Lower lobe of right lung (tissue), 2 donors: ENCODE measurements around the gene VAC14. TPM values are rescaled to one million over a fixed set of nuclear protein-coding genes. Genes with fewer than 3 reads are reported as not detected.

ENCODE experiments used
- ATAC-seq, 2 donors: fragments of 200-7000 bp; cut with Tn5 transposase; one replicate each; pipeline ENCODE4 v1.9.1; 2020 to 2022; ENCODE audit warnings: mild to moderate bottlenecking in 2 of 2, moderate library complexity in 2 of 2
- DNase-seq: peaks from one replicate; pipeline ENCODE4 v3.0.0-alpha.2; 2020
- H3K27ac ChIP-seq: fragments of 200-600 bp; one replicate; pipeline ENCODE4 v1.8.0; 2022
- H3K27me3 ChIP-seq: fragments of 200-600 bp; one replicate; pipeline ENCODE4 v1.8.0; 2022; ENCODE audit warnings: low read depth
- H3K36me3 ChIP-seq: fragments of 200-600 bp; one replicate; pipeline ENCODE4 v1.8.0; 2022; ENCODE audit warnings: mild to moderate bottlenecking
- H3K4me1 ChIP-seq: fragments of 200-600 bp; one replicate; pipeline ENCODE4 v1.8.0; 2022
- H3K4me3 ChIP-seq: fragments of 200-600 bp; one replicate; pipeline ENCODE4 v1.8.0; 2022; ENCODE audit warnings: mild to moderate bottlenecking
- H3K9me3 ChIP-seq: fragments of 200-600 bp; one replicate; pipeline ENCODE4 v1.8.0; 2022
- intact Hi-C: fragments of 100-400 bp; cut with DNase I; formaldehyde crosslinking; loops from one replicate; pipeline ENCODE4 v1.11.0; 2022
- total RNA-seq: library from RNA; stranded (reverse); fragmentation: NEBNext Ultra II Directional; extraction: Animal tissue kit (Norgen Biotek cat#: 25700); gene quantifications from one replicate; pipeline ENCODE4 v1.2.1, GENCODE V29; 2021
- TF ChIP-seq, protein P1 (sequence below): fragments of 200-600 bp; IDR thresholded peaks from one replicate; pipeline ENCODE4 v1.8.0; 2022; ENCODE audit warnings: antibody characterized with exemption, mild to moderate bottlenecking
- donor health status: DM: no; HTN: yes; CAD: no; lungs with severe emphysema.

VAC14 gene
- total RNA-seq, 1 donor from 2014 or later = 49.1 TPM

DNA sequence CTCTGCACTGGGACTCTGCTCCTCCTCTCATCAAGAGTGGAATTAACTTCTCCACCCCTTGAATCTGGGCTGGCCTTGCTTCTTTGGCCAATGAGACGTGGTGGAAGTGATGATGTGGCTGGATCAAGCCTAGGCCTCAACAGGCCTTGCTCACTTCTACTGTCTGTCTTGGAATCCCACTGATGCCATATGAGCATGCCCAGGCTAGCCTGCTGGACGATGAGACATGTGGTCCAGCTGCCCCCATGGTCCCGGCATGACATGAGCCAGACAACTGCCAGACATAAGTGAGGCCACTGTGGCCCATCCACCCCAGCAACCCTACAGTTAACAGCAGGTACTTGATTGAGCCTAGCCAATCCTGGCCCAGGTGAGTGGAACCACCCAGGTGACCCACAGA lies 18.7 kb downstream of the VAC14 start:
- DNase-seq (no peak), ATAC-seq (no peak)
- intact Hi-C loops = no loop called here
- TF ChIP-seq, protein P1, sequence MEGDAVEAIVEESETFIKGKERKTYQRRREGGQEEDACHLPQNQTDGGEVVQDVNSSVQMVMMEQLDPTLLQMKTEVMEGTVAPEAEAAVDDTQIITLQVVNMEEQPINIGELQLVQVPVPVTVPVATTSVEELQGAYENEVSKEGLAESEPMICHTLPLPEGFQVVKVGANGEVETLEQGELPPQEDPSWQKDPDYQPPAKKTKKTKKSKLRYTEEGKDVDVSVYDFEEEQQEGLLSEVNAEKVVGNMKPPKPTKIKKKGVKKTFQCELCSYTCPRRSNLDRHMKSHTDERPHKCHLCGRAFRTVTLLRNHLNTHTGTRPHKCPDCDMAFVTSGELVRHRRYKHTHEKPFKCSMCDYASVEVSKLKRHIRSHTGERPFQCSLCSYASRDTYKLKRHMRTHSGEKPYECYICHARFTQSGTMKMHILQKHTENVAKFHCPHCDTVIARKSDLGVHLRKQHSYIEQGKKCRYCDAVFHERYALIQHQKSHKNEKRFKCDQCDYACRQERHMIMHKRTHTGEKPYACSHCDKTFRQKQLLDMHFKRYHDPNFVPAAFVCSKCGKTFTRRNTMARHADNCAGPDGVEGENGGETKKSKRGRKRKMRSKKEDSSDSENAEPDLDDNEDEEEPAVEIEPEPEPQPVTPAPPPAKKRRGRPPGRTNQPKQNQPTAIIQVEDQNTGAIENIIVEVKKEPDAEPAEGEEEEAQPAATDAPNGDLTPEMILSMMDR = no peak
- Histone ChIP-seq H3K9me3 (no peaks in the 10 kb centered on the region), H3K27ac (no peak overlapping the region), H3K36me3 (peaks cover 94% of the 10 kb centered on the region), H3K4me1 (no peaks in the 10 kb centered on the region), H3K4me3 (no peak overlapping the region), H3K27me3 (no peaks in the 10 kb centered on the region)

DNA sequence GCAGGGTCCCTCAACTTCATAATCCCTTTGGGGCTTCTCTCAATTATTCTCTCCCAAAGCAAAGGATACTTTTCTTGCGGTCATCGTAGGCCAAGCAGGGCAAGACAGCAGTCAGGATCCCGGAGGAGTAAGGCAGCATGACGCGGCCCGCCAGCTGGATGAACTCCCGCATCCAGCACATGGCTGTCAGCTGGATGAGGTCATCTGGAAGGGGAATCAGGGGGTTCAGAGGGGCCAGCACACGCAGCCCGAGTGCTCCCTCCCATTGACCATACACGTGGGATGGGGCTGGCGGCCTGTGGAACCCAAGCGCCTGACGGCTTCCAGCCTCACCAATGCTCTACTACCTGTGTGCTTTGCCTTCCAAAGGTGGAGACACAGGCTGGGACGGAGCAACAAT lies 19.2 kb downstream of the VAC14 start:
- Histone ChIP-seq H3K36me3 (peaks cover 97% of the 10 kb centered on the region), H3K27me3 (no peaks in the 10 kb centered on the region), H3K4me3 (no peak overlapping the region), H3K9me3 (no peaks in the 10 kb centered on the region), H3K4me1 (no peaks in the 10 kb centered on the region), H3K27ac (no peak overlapping the region)
- intact Hi-C loops = no loop called here
- DNase-seq = no peak
- TF ChIP-seq, protein P1 = no peak
- ATAC-seq = no peak

DNA sequence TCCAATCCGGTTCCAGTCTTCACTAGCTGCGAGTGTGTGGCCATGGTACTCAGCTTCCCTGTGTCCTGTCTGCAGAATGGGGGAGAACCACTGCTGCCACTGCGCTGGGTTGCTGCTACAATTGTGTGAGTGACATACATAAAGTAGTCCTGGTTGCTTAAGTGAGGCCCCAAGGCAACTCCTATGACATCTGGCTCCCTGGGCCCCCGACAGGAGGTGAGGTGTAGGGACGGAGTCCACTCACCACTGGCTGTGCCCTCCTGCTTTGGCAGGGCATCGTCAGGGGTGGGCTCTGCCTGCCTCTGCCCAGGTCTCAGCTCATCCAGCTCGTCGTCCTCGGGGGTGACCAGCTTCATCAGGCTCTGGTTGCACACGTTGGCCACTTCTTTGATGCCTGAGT lies 20.4 kb downstream of the VAC14 start:
- DNase-seq (no peak), ATAC-seq (no peak)
- intact Hi-C loops = no loop called here
- H3K27ac ChIP-seq = no peak overlapping the region
- H3K36me3 ChIP-seq = peaks cover 97% of the 10 kb centered on the region
- TF ChIP-seq, protein P1 = no peak
- no peak overlapping the region for H3K4me3 ChIP-seq
- no peaks in the 10 kb centered on the region for H3K4me1 ChIP-seq
- H3K27me3 ChIP-seq = no peaks in the 10 kb centered on the region
- H3K9me3 ChIP-seq = no peaks in the 10 kb centered on the region

DNA sequence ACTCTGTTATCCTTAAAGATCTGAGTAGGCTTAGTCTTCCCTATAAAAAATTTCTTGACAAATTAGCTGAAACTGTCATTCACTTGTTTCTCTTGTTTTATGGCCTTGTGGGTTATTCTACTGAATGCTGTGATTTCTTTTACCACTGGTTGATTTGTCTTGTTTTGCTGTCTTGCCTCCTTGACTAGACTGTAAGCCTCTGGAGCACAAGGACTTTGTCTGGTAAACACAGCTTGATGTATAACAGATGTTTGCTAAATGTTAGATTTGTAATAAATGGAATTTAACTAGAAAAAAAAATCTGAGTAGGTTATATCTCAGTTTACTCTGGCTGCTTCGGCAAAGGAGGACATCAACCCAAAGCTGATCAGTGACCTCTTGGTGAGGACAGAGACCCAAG lies 21.6 kb downstream of the VAC14 start:
- Histone ChIP-seq H3K27ac (no peak overlapping the region), H3K4me1 (no peaks in the 10 kb centered on the region), H3K36me3 (peaks cover 96% of the 10 kb centered on the region), H3K9me3 (no peaks in the 10 kb centered on the region), H3K4me3 (no peak overlapping the region), H3K27me3 (no peaks in the 10 kb centered on the region)
- ATAC-seq (no peak), DNase-seq (no peak)
- TF ChIP-seq, protein P1 = no peak
- intact Hi-C loops = no loop called here

DNA sequence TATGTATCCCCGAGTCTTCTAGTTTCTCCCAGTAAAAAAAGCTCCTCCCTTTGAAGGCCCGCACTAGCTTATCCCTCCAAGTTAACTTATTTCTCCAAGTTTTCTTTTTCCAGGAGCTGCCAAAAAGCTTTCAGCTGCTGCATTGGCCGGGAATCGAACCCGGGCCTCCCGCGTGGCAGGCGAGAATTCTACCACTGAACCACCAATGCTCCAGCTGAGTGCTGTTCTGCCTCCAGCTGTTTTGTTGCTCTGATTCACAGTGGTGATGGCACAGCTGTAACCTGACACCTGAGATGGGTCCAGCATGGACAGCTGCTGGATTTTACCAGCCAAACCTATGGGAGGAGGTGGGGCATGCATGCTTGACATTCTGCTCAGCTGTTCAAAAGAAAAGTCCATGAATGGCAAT lies 22.1 kb downstream of the VAC14 start:
- intact Hi-C loops = no loop called here
- DNase-seq (no peak), ATAC-seq (peak; percentile 55 to 61)
- TF ChIP-seq, protein P1 = no peak
- Histone ChIP-seq H3K27me3 (no peaks in the 10 kb centered on the region), H3K4me3 (no peak overlapping the region), H3K27ac (no peak overlapping the region), H3K4me1 (no peaks in the 10 kb centered on the region), H3K9me3 (no peaks in the 10 kb centered on the region), H3K36me3 (peaks cover 96% of the 10 kb centered on the region)

DNA sequence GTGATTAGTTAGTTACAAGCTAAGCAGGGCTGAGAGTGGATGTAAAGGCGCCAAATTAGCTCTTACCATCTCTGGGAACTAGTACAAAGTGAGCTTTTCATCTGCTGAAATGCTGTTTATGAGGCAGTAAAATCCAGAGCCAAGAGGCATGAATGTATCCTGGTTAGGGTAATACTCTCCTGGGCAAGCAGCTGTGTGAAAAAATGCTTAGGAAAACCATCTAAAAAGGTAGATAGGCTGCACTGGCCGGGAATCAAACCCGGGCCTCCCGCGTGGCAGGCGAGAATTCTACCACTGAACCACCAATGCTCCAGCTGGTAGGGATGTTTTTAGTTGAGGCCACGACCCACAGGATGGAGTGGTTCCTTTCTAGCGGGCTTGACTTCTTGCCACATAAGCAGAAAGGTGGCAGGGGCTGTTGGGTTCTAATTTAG lies 23.0 kb downstream of the VAC14 start:
- no peak overlapping the region for H3K27ac ChIP-seq
- no peaks in the 10 kb centered on the region for H3K9me3 ChIP-seq
- no peaks in the 10 kb centered on the region for H3K27me3 ChIP-seq
- H3K36me3 ChIP-seq = peaks cover 96% of the 10 kb centered on the region
- DNase-seq (no peak), ATAC-seq (no peak)
- H3K4me1 ChIP-seq = no peaks in the 10 kb centered on the region
- intact Hi-C loops = no loop called here
- TF ChIP-seq, protein P1 = no peak
- H3K4me3 ChIP-seq = no peak overlapping the region
